ENCODE data around the gene COBL.

DNA sequence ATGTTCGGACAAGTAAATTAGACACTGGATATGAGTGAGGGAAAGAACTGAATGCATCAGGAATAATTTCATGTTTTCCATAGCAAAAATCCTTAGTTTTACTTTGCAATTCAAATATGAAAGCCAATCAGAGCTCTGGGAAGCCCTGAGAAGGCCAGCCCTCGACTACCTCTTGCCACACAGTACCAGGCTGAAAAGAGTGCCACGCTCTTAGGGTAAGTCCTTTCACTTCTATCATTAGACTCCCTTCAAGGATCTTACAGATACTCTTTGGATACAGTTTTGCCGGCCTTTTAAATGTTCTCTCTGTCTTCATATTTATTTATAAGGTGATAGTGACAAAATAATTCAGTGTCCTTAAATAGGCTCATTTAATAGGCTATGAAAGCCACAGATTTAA, 1.9 kb downstream of the COBL start:
- TF ChIP-seq BHLHE40 (IDR thresholded peaks at IDR 0.05; ENCODE audit: borderline replicate concordance) = no peak
- no peak for TF ChIP-seq SP1 (IDR thresholded peaks at IDR 0.05)
- no peak for TF ChIP-seq FOXM1 (IDR thresholded peaks at IDR 0.05; ENCODE audit: borderline replicate concordance)
- no peak for TF ChIP-seq L3MBTL2 (conservative IDR thresholded peaks at IDR 0.05)
- TF ChIP-seq ZNF384 (IDR thresholded peaks at IDR 0.05) = no peak
- no peak for TF ChIP-seq LEF1 (IDR thresholded peaks at IDR 0.05; ENCODE audit: borderline replicate concordance)
- TF ChIP-seq FOXA1 (IDR thresholded peaks at IDR 0.05) = no peak
- TF ChIP-seq SUZ12 (IDR thresholded peaks at IDR 0.05) = no peak
